GM13977 (cell line): ENCODE data around the gene LMOD2.

Experiments used
- DNase-seq: peaks from one replicate; pipeline ENCODE4 v3.0.0; 2012; ENCODE audit warnings: low spot score
- CTCF ChIP-seq: IDR thresholded peaks from 2 replicates; pipeline ENCODE4 v1.5.1; 2012; ENCODE audit warnings: mild to moderate bottlenecking, control low read depth; ENCODE audit not compliant: insufficient read depth; ENCODE audit errors: extremely low read depth, missing control alignments
- in situ Hi-C: fragments of 300-500 bp; cut with MboI; formaldehyde crosslinking; loops from one replicate; pipeline ENCODE4 v1.12.0; 2022; ENCODE audit warnings: low sequenced_read_pairs, low pct_unique_long_range_greater_than_20kb, mixed read lengths, inconsistent platforms; ENCODE audit not compliant: unreplicated experiment

The LMOD2 gene

GRCh38 chr7:123616223-123616622 is 39.4 kb upstream of the LMOD2 start:
- DNase-seq = no peak
- in situ Hi-C loops = no loop called here
- no peak for TF ChIP-seq CTCF

GRCh38 chr7:123621707-123622106 is 34.0 kb upstream of the LMOD2 start:
- in situ Hi-C loops = no loop called here
- DNase-seq = no peak
- no peak for TF ChIP-seq CTCF

GRCh38 chr7:123622660-123623386 is 32.8 kb upstream of the LMOD2 start:
- in situ Hi-C loops = no loop called here
- no peak for TF ChIP-seq CTCF
- no peak for DNase-seq

GRCh38 chr7:123624527-123625183 is 31.0 kb upstream of the LMOD2 start:
- in situ Hi-C loops = no loop called here
- TF ChIP-seq CTCF = peak; percentile 88
- peak; percentile 67 for DNase-seq

GRCh38 chr7:123625254-123625653 is 30.4 kb upstream of the LMOD2 start:
- TF ChIP-seq CTCF = no peak
- no peak for DNase-seq
- in situ Hi-C loops = no loop called here

- no peak for TF ChIP-seq CTCF
- in situ Hi-C loops = no loop called here
- DNase-seq = no peak
These were observed 27.8 kb upstream of the LMOD2 start for GRCh38 chr7:123627851-123628250.
